Activated gamma-delta T cell treated with anti-CD3 and anti-CD28 coated beads, Interleukin-2, amount 50 U/mL, for 16 hours (primary cell): ENCODE data around the gene GLE1.

ENCODE experiments used
- DNase-seq: peaks from one replicate; pipeline ENCODE4 v3.0.0-alpha.2; 2020; ENCODE audit warnings: low read depth

The GLE1 gene

GRCh38 chr9:128504485-128505413 lies at the start of gene GLE1:
GLE1 (plus strand) TSS chr9:128504719; CDS start chr9:128504806, 87 bp downstream.
- DNase-seq = peak; percentile 96

- no peak for DNase-seq
Measured at GRCh38 chr9:128454991-128455390, 49.5 kb upstream of the GLE1 start.

- peak; percentile 98 for DNase-seq
Measured at GRCh38 chr9:128455849-128456612, 48.5 kb upstream of the GLE1 start, which contains the start of gene ODF2. ODF2 (plus strand) TSS chr9:128456006; CDS start chr9:128456092, 86 bp downstream.

- DNase-seq = peak; percentile 53
Measured at GRCh38 chr9:128456613-128457061, 47.9 kb upstream of the GLE1 start.

- no peak for DNase-seq
Measured at GRCh38 chr9:128457207-128457606, 47.3 kb upstream of the GLE1 start.

GRCh38 chr9:128459011-128459410 lies 45.5 kb upstream of the GLE1 start:
- DNase-seq = no peak

- DNase-seq = no peak
Measured at GRCh38 chr9:128469070-128469469, 35.4 kb upstream of the GLE1 start.

- DNase-seq = no peak
Measured at GRCh38 chr9:128470560-128470959, 34.0 kb upstream of the GLE1 start.

- no peak for DNase-seq
Measured at GRCh38 chr9:128473104-128473503, 31.4 kb upstream of the GLE1 start.

GRCh38 chr9:128475867-128476266 lies 28.7 kb upstream of the GLE1 start:
- DNase-seq = no peak

GRCh38 chr9:128479262-128479661 lies 25.3 kb upstream of the GLE1 start:
- DNase-seq = no peak

- no peak for DNase-seq
Measured at GRCh38 chr9:128481561-128481960, 23.0 kb upstream of the GLE1 start.

GRCh38 chr9:128482186-128482585 lies 22.3 kb upstream of the GLE1 start:
- no peak for DNase-seq

GRCh38 chr9:128484686-128485413 lies 19.7 kb upstream of the GLE1 start:
- no peak for DNase-seq

- no peak for DNase-seq
Measured at GRCh38 chr9:128485414-128485855, 19.1 kb upstream of the GLE1 start.

- no peak for DNase-seq
Measured at GRCh38 chr9:128486201-128486600, 18.3 kb upstream of the GLE1 start.

GRCh38 chr9:128493424-128493823 lies 11.1 kb upstream of the GLE1 start:
- no peak for DNase-seq

- DNase-seq = no peak
Measured at GRCh38 chr9:128494108-128494745, 10.3 kb upstream of the GLE1 start.

- DNase-seq = no peak
Measured at GRCh38 chr9:128494746-128495129, 9.8 kb upstream of the GLE1 start.

- DNase-seq = no peak
Measured at GRCh38 chr9:128495296-128495695, 9.2 kb upstream of the GLE1 start.

- no peak for DNase-seq
Measured at GRCh38 chr9:128495804-128496417, 8.6 kb upstream of the GLE1 start.
